ENCODE data around the gene ETNK2. TPM values are rescaled to one million over a fixed set of nuclear protein-coding genes. Genes with fewer than 3 reads are reported as not detected.

The ETNK2 gene
- total and polyA plus RNA-seq, 5 donors = 4.5 to 7.2 (median 5.4) TPM

DNA sequence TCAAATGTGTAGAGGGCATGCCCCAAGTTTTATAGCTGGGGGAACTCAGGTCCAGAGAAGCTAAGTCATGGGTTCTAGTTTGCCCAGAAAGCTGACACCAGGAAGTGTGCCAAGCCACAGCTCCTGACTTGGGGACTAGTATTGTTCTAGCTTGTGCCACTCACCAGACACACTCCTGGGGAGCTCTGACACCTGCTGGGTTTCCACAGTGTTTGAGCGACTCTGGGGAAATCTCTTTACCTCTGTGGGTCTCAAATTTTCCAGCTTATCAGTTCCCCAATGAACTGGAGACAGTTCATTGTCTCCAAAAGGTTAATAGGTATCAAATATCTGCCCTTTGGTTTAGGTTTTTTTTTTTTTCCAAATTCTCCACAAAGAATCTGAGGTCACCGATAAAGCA is 40.2 kb upstream of the ETNK2 start:
- H3K4me3 ChIP-seq (ENCODE audit: low read length) = no peak overlapping the region
- intact Hi-C loops (cut with DNase I) = no loop called here
- DNase-seq (no peak), ATAC-seq (no peak)
- no peaks in the 10 kb centered on the region for H3K9me3 ChIP-seq (ENCODE audit: control insufficient read depth, low read length)
- 93% methylated on average over 2 of the region's 2 CpGs for WGBS
- no peaks in the 10 kb centered on the region for H3K4me1 ChIP-seq (ENCODE audit: control insufficient read depth, insufficient read depth, low read length)
- no peaks in the 10 kb centered on the region for H3K27me3 ChIP-seq (ENCODE audit: control insufficient read depth, insufficient read depth)
- H3K27ac ChIP-seq (ENCODE audit: low read length) = no peak overlapping the region

GRCh38 chr1:204191456-204191855 is 39.6 kb upstream of the ETNK2 start:
- H3K27me3 ChIP-seq (ENCODE audit: control insufficient read depth, insufficient read depth) = no peaks in the 10 kb centered on the region
- H3K4me3 ChIP-seq (ENCODE audit: low read length) = no peak overlapping the region
- intact Hi-C loops (cut with DNase I) = no loop called here
- WGBS = 78% methylated on average over 7 of the region's 7 CpGs
- DNase-seq = no peak
- no peak overlapping the region for H3K27ac ChIP-seq (ENCODE audit: low read length)
- H3K9me3 ChIP-seq (ENCODE audit: control insufficient read depth, low read length) = no peaks in the 10 kb centered on the region
- no peak for ATAC-seq
- no peaks in the 10 kb centered on the region for H3K4me1 ChIP-seq (ENCODE audit: control insufficient read depth, insufficient read depth, low read length)

- ATAC-seq (peak; percentile 28 to 43), DNase-seq (peak; percentile 28 to 69 (median 52))
- H3K4me3 ChIP-seq (ENCODE audit: low read length) = peak overlapping the region; percentile 18
- no peaks in the 10 kb centered on the region for H3K4me1 ChIP-seq (ENCODE audit: control insufficient read depth, insufficient read depth, low read length)
- 22% methylated on average over 44 of the region's 44 CpGs for WGBS
- H3K27me3 ChIP-seq (ENCODE audit: control insufficient read depth, insufficient read depth) = no peaks in the 10 kb centered on the region
- H3K9me3 ChIP-seq (ENCODE audit: control insufficient read depth, low read length) = no peaks in the 10 kb centered on the region
- no peak overlapping the region for H3K27ac ChIP-seq (ENCODE audit: low read length)
- intact Hi-C loops (cut with DNase I) = no loop called here
These were observed 38.7 kb upstream of the ETNK2 start for GRCh38 chr1:204190212-204191211.

GRCh38 chr1:204188959-204189639 is 37.3 kb upstream of the ETNK2 start:
- Histone ChIP-seq H3K4me3 (ENCODE audit: low read length) (no peak overlapping the region), H3K9me3 (ENCODE audit: control insufficient read depth, low read length) (no peaks in the 10 kb centered on the region), H3K27ac (ENCODE audit: low read length) (no peak overlapping the region), H3K27me3 (ENCODE audit: control insufficient read depth, insufficient read depth) (no peaks in the 10 kb centered on the region), H3K4me1 (ENCODE audit: control insufficient read depth, insufficient read depth, low read length) (no peaks in the 10 kb centered on the region)
- ATAC-seq (no peak), DNase-seq (no peak)
- intact Hi-C loops (cut with DNase I) = no loop called here
- WGBS = 65% methylated on average over 11 of the region's 11 CpGs

GRCh38 chr1:204186597-204186996 is 34.8 kb upstream of the ETNK2 start:
- DNase-seq (no peak), ATAC-seq (no peak)
- intact Hi-C loops (cut with DNase I) = no loop called here
- Histone ChIP-seq H3K27me3 (ENCODE audit: control insufficient read depth, insufficient read depth) (no peaks in the 10 kb centered on the region), H3K4me3 (ENCODE audit: low read length) (no peak overlapping the region), H3K27ac (ENCODE audit: low read length) (no peak overlapping the region), H3K9me3 (ENCODE audit: control insufficient read depth, low read length) (no peaks in the 10 kb centered on the region), H3K4me1 (ENCODE audit: control insufficient read depth, insufficient read depth, low read length) (no peaks in the 10 kb centered on the region)
- WGBS = 59% methylated on average over 10 of the region's 10 CpGs

DNA sequence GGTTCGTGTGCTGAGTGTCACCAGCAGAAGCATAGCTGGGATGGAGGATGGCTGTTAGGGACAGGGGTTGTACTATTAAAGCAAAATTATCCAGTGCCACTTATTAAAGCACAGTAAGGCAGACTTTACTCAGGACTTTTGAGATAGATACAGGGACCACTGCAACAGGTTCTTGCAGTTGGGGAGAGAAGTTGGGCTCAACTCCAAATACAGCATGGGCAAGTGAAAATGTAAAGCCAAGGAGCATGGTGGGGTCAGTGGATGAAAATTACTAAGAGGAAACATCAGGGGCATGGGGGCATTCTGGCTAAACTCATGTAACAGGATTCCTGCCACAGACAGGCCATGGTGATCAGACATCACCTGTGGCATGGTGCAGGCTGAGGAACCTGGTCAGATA is 29.3 kb upstream of the ETNK2 start:
- ATAC-seq (no peak), DNase-seq (no peak)
- Histone ChIP-seq H3K9me3 (ENCODE audit: control insufficient read depth, low read length) (no peaks in the 10 kb centered on the region), H3K27me3 (ENCODE audit: control insufficient read depth, insufficient read depth) (no peaks in the 10 kb centered on the region), H3K4me1 (ENCODE audit: control insufficient read depth, insufficient read depth, low read length) (no peaks in the 10 kb centered on the region), H3K27ac (ENCODE audit: low read length) (no peak overlapping the region), H3K4me3 (ENCODE audit: low read length) (no peak overlapping the region)
- intact Hi-C loops (cut with DNase I) = no loop called here
- WGBS = 63% methylated on average over 1 of the region's 1 CpG

DNA sequence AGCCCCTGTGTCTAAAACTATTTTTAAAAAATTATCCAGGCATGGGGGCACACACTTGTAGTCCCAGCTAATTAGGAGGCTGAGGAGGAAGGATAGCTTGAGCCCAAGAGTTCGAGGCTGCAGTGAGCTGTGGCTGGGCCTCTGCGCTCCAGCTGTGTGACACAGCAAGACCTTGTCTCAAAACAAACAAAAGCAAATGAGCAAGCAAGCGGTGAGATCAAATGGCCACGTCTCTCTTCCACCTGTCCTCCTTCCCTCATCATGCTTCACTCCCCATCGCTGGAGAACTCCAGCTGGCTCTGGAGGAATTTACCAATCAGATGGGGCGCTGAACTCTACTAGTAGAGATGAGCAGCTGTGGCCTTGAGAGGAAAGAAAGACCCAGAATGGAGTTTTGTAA is 28.3 kb upstream of the ETNK2 start:
- Histone ChIP-seq H3K27ac (ENCODE audit: low read length) (no peak overlapping the region), H3K9me3 (ENCODE audit: control insufficient read depth, low read length) (no peaks in the 10 kb centered on the region), H3K4me3 (ENCODE audit: low read length) (no peak overlapping the region), H3K27me3 (ENCODE audit: control insufficient read depth, insufficient read depth) (no peaks in the 10 kb centered on the region), H3K4me1 (ENCODE audit: control insufficient read depth, insufficient read depth, low read length) (no peaks in the 10 kb centered on the region)
- ATAC-seq = no peak
- 70% methylated on average over 6 of the region's 6 CpGs for WGBS
- no peak for DNase-seq
- intact Hi-C loops (cut with DNase I) = no loop called here

DNA sequence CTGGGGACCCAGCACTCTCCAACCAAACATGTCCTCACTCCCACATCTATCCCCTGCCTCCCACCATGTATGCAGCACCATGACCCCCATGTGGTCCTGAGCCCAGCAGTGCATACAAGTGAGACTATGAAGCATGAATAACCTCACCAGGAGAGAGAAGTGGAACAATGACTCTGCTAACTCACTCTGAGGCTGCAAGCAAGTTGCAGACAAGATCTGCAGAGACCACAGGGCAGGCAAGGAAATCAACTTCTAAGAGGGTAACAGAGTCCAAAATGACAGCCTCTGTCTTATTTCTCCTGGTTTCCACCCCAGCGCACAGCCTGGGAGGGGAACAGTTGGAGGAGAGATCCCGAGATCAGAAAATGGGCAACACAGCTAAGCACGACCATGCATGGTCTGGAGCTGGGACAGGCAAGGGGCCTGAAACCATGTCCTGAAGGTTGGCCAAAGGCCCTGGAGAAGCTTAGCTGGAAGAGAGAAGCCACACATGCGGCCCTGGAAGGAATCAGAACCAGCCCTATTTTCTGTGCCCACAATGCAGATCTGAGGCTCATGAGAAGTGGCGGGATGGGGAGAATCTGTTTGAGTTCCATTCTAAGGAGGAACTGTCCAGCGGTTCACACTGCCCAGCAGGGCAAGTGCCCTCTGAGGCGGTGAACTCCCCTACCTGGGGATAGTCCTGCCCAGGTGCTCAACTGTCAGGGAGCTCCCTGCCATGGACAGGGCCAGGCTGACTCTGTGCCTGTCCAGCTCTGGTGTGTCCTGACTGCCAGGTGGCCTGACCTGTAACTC is 26.8 kb upstream of the ETNK2 start:
- intact Hi-C loops (cut with DNase I) = no loop called here
- Histone ChIP-seq H3K9me3 (ENCODE audit: control insufficient read depth, low read length) (no peaks in the 10 kb centered on the region), H3K27me3 (ENCODE audit: control insufficient read depth, insufficient read depth) (no peaks in the 10 kb centered on the region), H3K27ac (ENCODE audit: low read length) (no peak overlapping the region), H3K4me3 (ENCODE audit: low read length) (no peak overlapping the region), H3K4me1 (ENCODE audit: control insufficient read depth, insufficient read depth, low read length) (no peaks in the 10 kb centered on the region)
- DNase-seq = no peak
- WGBS = 87% methylated on average over 7 of the region's 7 CpGs
- peak in 1 of 2 donors; percentile 31 for ATAC-seq

DNA sequence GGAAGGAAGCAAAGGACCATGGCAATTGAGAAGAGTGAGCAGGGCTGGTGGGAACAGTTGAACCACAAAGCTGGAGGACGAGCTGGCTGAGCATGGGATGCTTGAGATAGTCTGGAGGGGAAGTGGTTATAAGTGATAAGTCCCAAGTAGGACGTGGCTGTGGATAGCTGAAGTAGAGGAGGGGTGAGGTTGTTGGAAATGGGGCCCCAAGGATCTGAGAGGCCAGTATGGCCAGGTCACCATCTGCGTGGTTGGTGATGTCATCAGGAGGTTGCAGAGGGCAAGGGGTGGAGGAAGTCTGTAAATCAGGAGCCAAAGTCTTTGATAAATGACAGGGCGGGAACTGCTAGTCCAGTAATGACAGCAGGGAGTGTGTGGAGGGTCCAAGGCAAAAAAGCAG is 25.3 kb upstream of the ETNK2 start:
- Histone ChIP-seq H3K27ac (ENCODE audit: low read length) (no peak overlapping the region), H3K4me1 (ENCODE audit: control insufficient read depth, insufficient read depth, low read length) (no peaks in the 10 kb centered on the region), H3K27me3 (ENCODE audit: control insufficient read depth, insufficient read depth) (no peaks in the 10 kb centered on the region), H3K9me3 (ENCODE audit: control insufficient read depth, low read length) (no peaks in the 10 kb centered on the region), H3K4me3 (ENCODE audit: low read length) (no peak overlapping the region)
- DNase-seq (no peak), ATAC-seq (no peak)
- intact Hi-C loops (cut with DNase I) = no loop called here
- 34% methylated on average over 4 of the region's 4 CpGs for WGBS

GRCh38 chr1:204176049-204176448 is 24.2 kb upstream of the ETNK2 start:
- WGBS = 84% methylated on average over 5 of the region's 5 CpGs

GRCh38 chr1:204174958-204175357 is 23.1 kb upstream of the ETNK2 start:
- DNase-seq = no peak
- Histone ChIP-seq H3K27me3 (ENCODE audit: control insufficient read depth, insufficient read depth) (no peaks in the 10 kb centered on the region), H3K4me3 (ENCODE audit: low read length) (no peak overlapping the region), H3K9me3 (ENCODE audit: control insufficient read depth, low read length) (peaks cover 3% of the 10 kb centered on the region), H3K4me1 (ENCODE audit: control insufficient read depth, insufficient read depth, low read length) (no peaks in the 10 kb centered on the region), H3K27ac (ENCODE audit: low read length) (no peak overlapping the region)
- no peak for ATAC-seq
- WGBS = 86% methylated on average over 3 of the region's 3 CpGs
- intact Hi-C loops (cut with DNase I) = no loop called here

More at GRCh38 chr1:204176049-204176448, 24.2 kb upstream of the ETNK2 start:
- Histone ChIP-seq H3K4me3 (ENCODE audit: low read length) (no peak overlapping the region), H3K9me3 (ENCODE audit: control insufficient read depth, low read length) (no peaks in the 10 kb centered on the region), H3K27me3 (ENCODE audit: control insufficient read depth, insufficient read depth) (no peaks in the 10 kb centered on the region), H3K27ac (ENCODE audit: low read length) (no peak overlapping the region), H3K4me1 (ENCODE audit: control insufficient read depth, insufficient read depth, low read length) (no peaks in the 10 kb centered on the region)
- intact Hi-C loops (cut with DNase I) = no loop called here
- DNase-seq = no peak
- ATAC-seq = no peak

Measured in right cardiac atrium (tissue), 5 donors.